Activated naive CD8-positive, alpha-beta T cell (primary cell): ENCODE data around the gene RAD51B.

Source experiments
- H3K27ac Mint-ChIP-seq: one replicate; pipeline ENCODE4 v1.8.0; 2021; ENCODE audit warnings: mixed read lengths
- H3K27me3 Mint-ChIP-seq: one replicate; pipeline ENCODE4 v1.8.0; 2021; ENCODE audit warnings: mixed read lengths
- H3K36me3 Mint-ChIP-seq: one replicate; pipeline ENCODE4 v1.8.0; 2021; ENCODE audit warnings: mixed read lengths
- H3K4me1 Mint-ChIP-seq: one replicate; pipeline ENCODE4 v1.8.0; 2021; ENCODE audit warnings: low read depth, mixed read lengths
- H3K4me3 Mint-ChIP-seq: one replicate; pipeline ENCODE4 v1.8.0; 2021; ENCODE audit warnings: mild to moderate bottlenecking, mixed read lengths
- H3K9me3 Mint-ChIP-seq: one replicate; pipeline ENCODE4 v1.8.0; 2021; ENCODE audit warnings: low read depth, mixed read lengths

RAD51B gene

DNA sequence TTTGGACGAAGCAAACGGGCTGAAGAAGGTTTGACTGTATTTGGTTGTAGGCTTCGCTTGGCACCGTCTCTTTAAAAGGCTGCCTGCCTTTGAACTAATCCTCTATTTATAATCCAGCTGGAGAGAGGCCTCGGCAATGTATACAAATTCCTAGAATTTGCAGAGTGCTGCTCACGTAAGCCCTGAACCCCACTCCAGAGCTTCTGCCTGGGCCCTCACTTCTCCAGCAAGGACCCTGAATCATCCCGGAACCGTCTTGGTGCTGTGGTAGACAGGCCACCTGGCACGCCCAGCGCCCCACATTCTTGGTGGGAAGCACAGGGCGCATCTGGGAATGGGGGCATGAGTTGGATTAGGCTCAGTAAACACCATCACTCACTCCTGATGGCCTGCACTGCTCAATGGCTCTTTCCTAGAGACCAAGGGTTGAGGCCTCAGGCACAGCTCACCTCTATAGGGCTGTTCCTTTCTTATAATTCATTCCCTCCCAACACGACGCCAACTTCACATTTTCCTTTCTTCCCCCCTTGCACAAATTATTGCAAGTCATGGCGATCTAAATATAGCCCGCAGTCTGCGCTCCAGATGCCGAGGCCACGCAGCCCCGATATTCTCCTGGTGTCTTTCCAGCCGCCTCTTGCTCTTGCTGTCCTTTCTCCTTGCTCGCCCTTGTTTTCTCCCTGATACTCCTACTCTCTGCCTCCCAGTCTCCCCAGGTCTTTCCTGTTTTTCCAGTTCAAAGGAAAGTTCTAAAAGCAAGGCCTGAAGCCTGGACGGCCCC lies 832.3 kb downstream of the RAD51B start:
- Mint-ChIP-seq H3K27ac (no peak overlapping the region), H3K4me1 (peaks cover 28% of the 10 kb centered on the region), H3K27me3 (no peaks in the 10 kb centered on the region), H3K9me3 (no peaks in the 10 kb centered on the region), H3K4me3 (no peak overlapping the region), H3K36me3 (peaks cover 3% of the 10 kb centered on the region)

DNA sequence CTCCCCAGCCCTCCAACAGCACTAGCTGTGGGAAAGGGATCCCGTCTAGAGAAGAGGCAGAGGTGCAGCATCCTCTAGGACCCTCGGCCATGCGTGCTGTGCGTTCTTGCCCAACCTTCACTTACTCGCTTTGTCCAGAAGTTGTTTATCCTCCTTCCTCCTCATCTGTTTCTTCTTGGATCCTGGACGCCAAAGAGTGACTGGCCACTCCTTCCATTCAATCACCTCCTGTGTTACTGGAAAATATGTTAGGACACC lies 832.8 kb downstream of the RAD51B start:
- H3K4me3 Mint-ChIP-seq: no peak overlapping the region
- no peak overlapping the region for H3K27ac Mint-ChIP-seq
- H3K36me3 Mint-ChIP-seq: peaks cover 3% of the 10 kb centered on the region
- no peaks in the 10 kb centered on the region for H3K27me3 Mint-ChIP-seq
- H3K4me1 Mint-ChIP-seq: peaks cover 28% of the 10 kb centered on the region
- H3K9me3 Mint-ChIP-seq: no peaks in the 10 kb centered on the region

GRCh38 chr14:68653108-68653507 lies 833.5 kb downstream of the RAD51B start:
- H3K27me3 Mint-ChIP-seq: no peaks in the 10 kb centered on the region
- H3K27ac Mint-ChIP-seq: no peak overlapping the region
- H3K9me3 Mint-ChIP-seq: no peaks in the 10 kb centered on the region
- H3K4me1 Mint-ChIP-seq: peaks cover 28% of the 10 kb centered on the region
- no peak overlapping the region for H3K4me3 Mint-ChIP-seq
- H3K36me3 Mint-ChIP-seq: peaks cover 3% of the 10 kb centered on the region

GRCh38 chr14:68653804-68654203 lies 834.2 kb downstream of the RAD51B start:
- Mint-ChIP-seq H3K36me3 (peaks cover 3% of the 10 kb centered on the region), H3K27ac (no peak overlapping the region)

GRCh38 chr14:68654471-68654941 lies 834.9 kb downstream of the RAD51B start:
- H3K27ac Mint-ChIP-seq: no peak overlapping the region
- no peak overlapping the region for H3K4me3 Mint-ChIP-seq
- H3K36me3 Mint-ChIP-seq: peaks cover 3% of the 10 kb centered on the region
- no peaks in the 10 kb centered on the region for H3K27me3 Mint-ChIP-seq
- H3K4me1 Mint-ChIP-seq: peaks cover 28% of the 10 kb centered on the region
- H3K9me3 Mint-ChIP-seq: no peaks in the 10 kb centered on the region

More at GRCh38 chr14:68653804-68654203, 834.2 kb downstream of the RAD51B start:
- Mint-ChIP-seq H3K4me3 (no peak overlapping the region), H3K9me3 (no peaks in the 10 kb centered on the region), H3K4me1 (peaks cover 28% of the 10 kb centered on the region), H3K27me3 (no peaks in the 10 kb centered on the region)

GRCh38 chr14:68655021-68655831 lies 835.6 kb downstream of the RAD51B start:
- peaks cover under 1% of the 10 kb centered on the region for H3K36me3 Mint-ChIP-seq
- no peaks in the 10 kb centered on the region for H3K9me3 Mint-ChIP-seq
- H3K27ac Mint-ChIP-seq: no peak overlapping the region
- H3K4me1 Mint-ChIP-seq: peaks cover 26% of the 10 kb centered on the region
- no peaks in the 10 kb centered on the region for H3K27me3 Mint-ChIP-seq
- H3K4me3 Mint-ChIP-seq: no peak overlapping the region

- Mint-ChIP-seq H3K4me3 (no peak overlapping the region), H3K27me3 (no peaks in the 10 kb centered on the region), H3K36me3 (no peaks in the 10 kb centered on the region), H3K4me1 (peaks cover 19% of the 10 kb centered on the region), H3K9me3 (no peaks in the 10 kb centered on the region), H3K27ac (no peak overlapping the region)
These were observed 836.3 kb downstream of the RAD51B start for GRCh38 chr14:68655911-68656316.

DNA sequence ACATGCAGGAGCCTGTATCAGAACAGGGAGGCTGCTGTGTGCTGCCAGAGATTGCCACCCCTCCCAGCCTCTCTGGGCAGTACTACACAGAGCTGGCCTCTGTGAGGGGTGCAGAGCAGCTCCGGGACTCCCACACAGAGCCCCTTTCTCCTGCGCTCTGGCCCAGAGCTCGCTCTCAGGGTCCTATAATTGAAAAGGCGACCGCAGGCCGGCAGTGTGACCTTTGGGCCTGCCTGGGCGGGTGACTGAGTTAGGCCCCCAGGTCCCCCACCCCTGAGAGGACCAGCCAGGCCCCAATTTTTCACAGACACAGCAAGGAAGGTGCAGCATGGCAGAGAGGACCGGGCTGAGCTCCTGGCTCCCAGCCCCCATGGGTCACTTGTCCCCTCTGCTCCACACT lies 836.9 kb downstream of the RAD51B start:
- Mint-ChIP-seq H3K4me3 (no peak overlapping the region), H3K27me3 (no peaks in the 10 kb centered on the region), H3K9me3 (no peaks in the 10 kb centered on the region), H3K4me1 (peaks cover 18% of the 10 kb centered on the region), H3K36me3 (no peaks in the 10 kb centered on the region), H3K27ac (no peak overlapping the region)

DNA sequence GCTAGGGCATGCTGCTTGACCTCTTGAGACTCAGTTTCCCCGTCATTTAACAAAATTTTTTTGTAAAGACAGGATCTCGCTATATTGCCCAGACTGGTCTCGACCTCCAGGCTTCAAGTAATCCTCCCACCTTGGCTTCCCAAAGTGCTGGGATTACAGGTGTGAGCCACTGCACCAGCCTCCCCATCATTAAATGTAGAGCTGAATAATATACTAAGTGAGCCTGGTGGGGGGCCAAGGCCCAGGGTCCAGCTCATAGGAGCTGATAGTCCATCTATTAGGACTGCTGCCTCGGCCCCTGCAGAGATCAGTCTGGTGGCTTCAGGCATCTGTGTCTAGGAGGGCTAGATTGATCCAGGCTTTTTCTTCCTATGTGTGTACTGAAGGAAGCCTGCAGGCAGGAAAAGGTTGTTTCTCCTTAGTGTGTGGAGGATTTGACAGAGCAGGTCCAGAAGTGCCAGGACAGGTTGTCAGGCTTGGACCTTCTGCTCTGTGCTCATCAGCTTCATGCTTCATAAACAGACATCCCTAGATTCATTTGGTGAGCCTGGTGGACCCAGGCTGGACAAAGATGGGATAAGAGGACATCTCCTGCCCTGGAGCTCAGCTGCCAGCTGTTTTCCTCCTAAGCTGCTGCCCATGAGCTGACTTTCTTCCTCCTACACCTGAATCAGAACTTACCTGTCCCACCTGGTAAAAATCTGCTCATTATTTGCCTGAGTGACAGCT lies 837.9 kb downstream of the RAD51B start:
- no peaks in the 10 kb centered on the region for H3K36me3 Mint-ChIP-seq
- peaks cover 18% of the 10 kb centered on the region for H3K4me1 Mint-ChIP-seq
- no peaks in the 10 kb centered on the region for H3K27me3 Mint-ChIP-seq
- no peaks in the 10 kb centered on the region for H3K9me3 Mint-ChIP-seq
- no peak overlapping the region for H3K4me3 Mint-ChIP-seq
- H3K27ac Mint-ChIP-seq: no peak overlapping the region

DNA sequence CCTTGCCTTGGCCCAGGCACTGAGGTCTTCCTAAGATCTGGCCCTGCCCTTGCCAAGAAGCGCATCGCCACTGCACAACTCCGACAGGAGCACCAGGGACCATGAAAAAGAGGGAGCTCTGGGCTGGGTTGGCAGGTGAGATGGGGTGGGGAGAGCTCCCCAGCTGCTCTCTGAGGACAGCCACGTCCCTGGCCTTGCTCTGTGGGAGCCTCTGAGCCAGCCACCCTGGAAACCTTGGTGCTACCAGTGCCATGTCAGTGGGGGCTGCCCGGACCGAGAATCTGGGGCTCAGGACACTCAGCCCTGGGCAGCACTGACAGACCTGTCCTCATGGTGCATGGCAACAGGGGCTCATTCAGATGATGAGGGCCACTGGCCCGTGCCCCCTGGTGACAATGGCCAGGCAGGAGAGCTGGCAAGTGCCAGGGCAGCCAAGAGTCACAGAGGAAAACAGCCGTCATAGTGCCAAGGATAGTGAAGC lies 838.5 kb downstream of the RAD51B start:
- Mint-ChIP-seq H3K36me3 (no peaks in the 10 kb centered on the region), H3K27me3 (no peaks in the 10 kb centered on the region), H3K27ac (no peak overlapping the region), H3K4me1 (peaks cover 22% of the 10 kb centered on the region), H3K4me3 (no peak overlapping the region), H3K9me3 (no peaks in the 10 kb centered on the region)

DNA sequence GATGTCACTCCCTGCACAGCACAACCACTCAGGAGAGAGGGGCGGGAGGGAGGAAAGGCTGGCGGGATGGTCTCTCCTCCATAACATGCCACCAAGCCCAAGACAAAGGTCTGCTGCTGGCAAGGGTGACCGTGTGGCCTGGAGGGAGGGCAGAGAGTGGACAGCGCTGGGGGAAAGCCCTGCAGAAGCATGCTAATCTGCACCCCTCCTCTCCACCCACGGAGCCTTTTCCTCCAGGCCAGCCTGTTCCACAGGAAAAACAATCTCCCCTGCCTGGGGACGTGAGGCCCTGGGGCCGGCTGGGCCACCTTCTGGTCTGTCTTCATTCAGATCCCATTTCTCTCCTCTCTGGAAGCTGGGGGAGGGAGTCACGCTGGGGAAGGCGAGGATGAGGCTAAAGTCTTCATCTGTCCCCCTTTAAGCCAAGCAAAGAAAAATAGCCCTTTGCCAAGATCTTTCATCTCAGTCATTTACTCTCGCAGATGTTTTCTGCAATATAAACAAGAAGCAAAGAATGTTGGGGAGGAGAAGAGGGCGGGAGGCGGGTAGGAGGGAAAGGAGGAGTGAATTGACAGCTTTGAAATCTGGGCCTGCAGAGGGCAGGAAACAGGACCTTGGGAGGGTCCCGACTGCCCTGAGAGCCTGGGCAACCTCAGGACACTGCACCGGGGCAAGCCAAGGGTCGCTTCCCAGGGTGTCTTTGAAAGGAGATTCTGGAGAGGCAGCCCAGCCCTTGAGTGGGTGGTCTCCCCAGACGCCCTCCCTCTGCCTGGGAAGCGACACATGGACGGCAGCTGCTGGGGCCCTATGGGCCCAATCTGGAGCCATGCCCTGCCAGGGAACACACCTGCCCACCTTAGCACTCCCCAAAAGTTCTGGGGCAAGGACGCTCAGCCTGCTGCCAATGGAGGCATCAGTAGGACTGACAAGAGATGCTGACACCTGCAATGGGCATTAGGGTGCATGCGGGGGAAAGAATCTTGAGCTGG lies 839.7 kb downstream of the RAD51B start:
- Mint-ChIP-seq H3K4me3 (no peak overlapping the region), H3K27me3 (no peaks in the 10 kb centered on the region), H3K4me1 (peaks cover 29% of the 10 kb centered on the region), H3K27ac (no peak overlapping the region), H3K9me3 (no peaks in the 10 kb centered on the region), H3K36me3 (peaks cover 2% of the 10 kb centered on the region)

DNA sequence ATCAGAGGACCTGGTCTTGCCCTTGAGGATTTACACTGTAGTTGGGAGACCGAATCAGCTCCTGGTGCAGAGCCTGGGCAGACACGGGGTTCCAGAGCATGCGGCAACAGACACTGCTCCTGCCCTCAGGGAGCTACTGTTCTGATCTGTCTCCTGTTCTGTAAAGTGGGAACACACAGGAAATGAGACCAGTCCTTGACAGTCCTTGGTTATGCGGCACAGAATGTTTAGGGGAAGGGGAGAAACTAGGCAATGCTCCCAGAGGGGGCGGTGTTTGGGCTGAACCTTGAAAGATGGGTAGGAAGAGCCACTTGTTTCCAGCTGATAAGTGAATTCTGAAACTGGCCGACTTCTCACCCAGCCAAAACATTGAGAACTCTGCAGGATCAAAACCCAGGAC lies 840.9 kb downstream of the RAD51B start:
- Mint-ChIP-seq H3K4me3 (no peak overlapping the region), H3K4me1 (peaks cover 26% of the 10 kb centered on the region), H3K9me3 (no peaks in the 10 kb centered on the region), H3K27ac (no peak overlapping the region), H3K36me3 (peaks cover 2% of the 10 kb centered on the region), H3K27me3 (no peaks in the 10 kb centered on the region)

GRCh38 chr14:68661226-68662225 lies 841.9 kb downstream of the RAD51B start:
- Mint-ChIP-seq H3K27me3 (no peaks in the 10 kb centered on the region), H3K4me3 (no peak overlapping the region), H3K9me3 (no peaks in the 10 kb centered on the region), H3K4me1 (peaks cover 25% of the 10 kb centered on the region), H3K36me3 (peaks cover 2% of the 10 kb centered on the region), H3K27ac (no peak overlapping the region)
